Left renal cortex interstitium (tissue), 4 donors: ENCODE data around the gene ADGRA1. TPM values are rescaled to one million over a fixed set of nuclear protein-coding genes. Genes with fewer than 3 reads are reported as not detected.
"Not testable (repeated sequence)": the region's sequence is repeated elsewhere in the genome, so short reads cannot be mapped to it uniquely, and the experiment has no call there.

Experiments used
- DNase-seq, 4 donors: peaks; one replicate each; pipeline ENCODE4 v3.0.0-alpha.2; 2013; ENCODE audit warnings: low read depth in 4 of 4, low spot score in 2 of 4, missing footprints in 1 of 4
- polyA plus RNA-seq, 4 donors: library from polyadenylated mRNA; unstranded; fragments of 120-200 nt; gene quantifications; one replicate each; pipeline ENCODE4 v1.2.1, GENCODE V29; 2013; ENCODE audit not compliant: insufficient read length in 4 of 4

Gene ADGRA1
- polyA plus RNA-seq, 4 donors, result 1.4 to 1.6 (median 1.6) TPM

- no peak for DNase-seq
These were observed 36.9 kb downstream of the ADGRA1 start for GRCh38 chr10:133124357-133125211.

DNA sequence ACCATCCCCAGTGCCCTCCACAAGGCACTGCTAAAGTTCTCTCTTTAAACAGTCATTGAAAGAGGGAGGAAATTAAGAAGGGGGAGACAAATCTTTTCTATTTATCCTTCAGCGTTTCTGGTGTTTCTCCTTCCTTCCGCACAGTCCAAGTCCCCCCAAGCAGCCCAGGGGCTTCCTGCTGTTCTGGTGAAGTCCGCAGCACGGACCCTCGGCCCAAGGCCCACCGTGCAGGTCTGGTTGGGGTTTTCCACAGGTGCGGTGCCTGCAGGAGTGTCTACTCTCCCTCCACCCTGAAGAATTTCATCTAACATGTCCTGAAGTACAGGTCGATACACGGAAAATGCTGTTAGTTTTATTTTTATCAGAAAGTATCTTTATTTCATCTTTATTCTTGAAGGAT lies 38.2 kb downstream of the ADGRA1 start:
- no peak for DNase-seq

GRCh38 chr10:133126431-133127290 lies 38.9 kb downstream of the ADGRA1 start:
- no peak for DNase-seq

GRCh38 chr10:133127291-133128125 lies 39.8 kb downstream of the ADGRA1 start:
- no peak for DNase-seq

DNA sequence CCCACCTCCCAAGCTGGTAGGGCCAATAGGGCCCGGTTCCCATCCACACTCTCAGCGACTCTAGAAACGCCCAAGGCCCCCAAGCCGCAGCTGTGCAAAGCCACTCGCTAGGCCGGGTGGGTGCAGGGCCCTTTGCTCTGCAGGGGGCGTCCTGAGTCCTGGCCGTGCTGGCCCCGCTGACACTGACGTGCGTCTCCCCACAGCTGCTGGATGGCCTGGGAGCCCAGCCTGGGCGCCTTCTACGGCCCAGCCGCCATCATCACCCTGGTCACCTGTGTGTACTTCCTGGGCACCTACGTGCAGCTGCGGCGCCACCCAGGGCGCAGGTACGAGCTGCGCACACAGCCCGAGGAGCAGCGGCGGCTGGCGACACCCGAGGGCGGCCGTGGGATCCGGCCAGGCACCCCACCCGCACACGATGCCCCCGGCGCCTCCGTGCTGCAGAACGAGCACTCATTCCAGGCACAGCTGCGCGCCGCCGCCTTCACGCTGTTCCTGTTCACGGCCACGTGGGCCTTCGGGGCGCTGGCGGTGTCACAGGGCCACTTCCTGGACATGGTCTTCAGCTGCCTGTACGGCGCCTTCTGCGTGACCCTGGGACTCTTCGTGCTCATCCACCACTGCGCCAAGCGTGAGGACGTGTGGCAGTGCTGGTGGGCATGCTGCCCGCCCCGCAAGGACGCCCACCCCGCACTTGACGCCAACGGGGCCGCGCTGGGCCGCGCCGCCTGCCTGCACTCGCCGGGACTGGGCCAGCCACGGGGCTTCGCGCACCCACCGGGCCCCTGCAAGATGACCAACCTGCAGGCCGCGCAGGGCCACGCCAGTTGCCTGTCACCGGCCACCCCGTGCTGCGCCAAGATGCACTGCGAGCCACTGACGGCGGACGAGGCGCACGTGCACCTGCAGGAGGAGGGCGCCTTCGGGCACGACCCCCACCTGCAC lies 40.7 kb downstream of the ADGRA1 start:
- DNase-seq, result no peak

DNA sequence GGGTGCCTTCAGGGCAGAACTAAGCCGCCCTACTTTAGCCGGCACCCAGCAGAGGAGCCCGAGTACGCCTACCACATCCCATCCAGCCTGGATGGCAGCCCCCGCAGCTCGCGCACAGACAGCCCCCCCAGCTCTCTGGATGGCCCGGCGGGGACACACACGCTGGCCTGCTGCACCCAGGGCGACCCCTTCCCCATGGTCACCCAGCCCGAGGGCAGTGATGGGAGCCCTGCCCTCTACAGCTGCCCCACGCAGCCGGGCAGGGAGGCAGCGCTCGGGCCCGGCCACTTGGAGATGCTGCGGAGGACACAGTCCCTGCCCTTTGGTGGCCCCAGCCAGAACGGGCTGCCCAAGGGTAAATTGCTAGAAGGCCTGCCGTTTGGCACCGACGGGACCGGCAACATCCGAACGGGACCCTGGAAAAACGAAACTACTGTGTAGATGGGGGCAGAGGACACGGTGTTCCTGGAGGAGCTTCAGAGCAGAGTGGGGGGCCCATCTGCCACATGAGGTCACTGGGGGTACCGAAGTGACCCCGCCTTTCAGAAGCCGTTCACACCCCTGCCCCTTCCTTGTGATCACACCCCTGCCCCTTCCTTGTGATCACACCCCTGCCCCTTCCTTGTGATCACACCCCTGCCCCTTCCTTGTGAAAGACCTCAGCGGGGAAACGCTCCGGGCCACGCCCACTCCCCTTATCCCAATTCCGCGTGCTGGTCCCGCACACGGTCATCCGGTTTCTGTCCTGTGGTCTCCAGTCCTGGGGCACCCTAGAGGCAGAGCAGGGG lies 41.5 kb downstream of the ADGRA1 start:
- no peak for DNase-seq

DNA sequence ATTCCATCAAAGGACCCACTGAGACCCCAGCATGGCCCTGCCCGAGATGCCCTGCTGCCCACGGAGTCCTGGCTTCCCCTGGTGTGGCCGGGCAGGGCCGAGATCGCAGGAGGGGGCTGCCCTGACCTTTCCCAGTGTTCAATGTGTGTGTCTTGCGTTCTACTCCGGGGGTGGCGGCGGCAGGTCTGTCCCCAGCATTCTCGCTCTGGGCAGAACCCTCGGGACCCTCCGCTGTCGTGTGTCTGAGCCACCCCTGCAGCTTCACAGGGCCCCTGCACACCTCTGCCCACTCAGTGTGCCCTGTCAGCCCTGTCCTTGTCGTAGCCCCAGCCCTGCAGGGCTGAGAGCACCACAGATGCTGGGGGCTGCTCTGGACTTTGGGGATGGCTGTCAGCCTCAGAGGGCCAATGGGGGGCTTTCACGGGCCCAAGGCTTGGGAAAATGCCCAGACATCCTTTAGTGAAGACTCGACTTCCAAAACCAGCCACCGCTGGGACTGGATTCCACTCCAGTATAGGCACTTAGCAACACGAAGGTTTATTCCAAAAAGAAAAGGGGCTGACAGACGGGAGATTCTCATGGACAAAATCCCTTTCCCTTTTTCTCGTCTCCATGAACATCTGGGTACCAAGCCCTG lies 42.3 kb downstream of the ADGRA1 start:
- no peak for DNase-seq

GRCh38 chr10:133130602-133131001 lies 42.9 kb downstream of the ADGRA1 start:
- DNase-seq, result no peak

- DNase-seq, result no peak
These were observed 43.3 kb downstream of the ADGRA1 start for GRCh38 chr10:133131053-133131452.

DNA sequence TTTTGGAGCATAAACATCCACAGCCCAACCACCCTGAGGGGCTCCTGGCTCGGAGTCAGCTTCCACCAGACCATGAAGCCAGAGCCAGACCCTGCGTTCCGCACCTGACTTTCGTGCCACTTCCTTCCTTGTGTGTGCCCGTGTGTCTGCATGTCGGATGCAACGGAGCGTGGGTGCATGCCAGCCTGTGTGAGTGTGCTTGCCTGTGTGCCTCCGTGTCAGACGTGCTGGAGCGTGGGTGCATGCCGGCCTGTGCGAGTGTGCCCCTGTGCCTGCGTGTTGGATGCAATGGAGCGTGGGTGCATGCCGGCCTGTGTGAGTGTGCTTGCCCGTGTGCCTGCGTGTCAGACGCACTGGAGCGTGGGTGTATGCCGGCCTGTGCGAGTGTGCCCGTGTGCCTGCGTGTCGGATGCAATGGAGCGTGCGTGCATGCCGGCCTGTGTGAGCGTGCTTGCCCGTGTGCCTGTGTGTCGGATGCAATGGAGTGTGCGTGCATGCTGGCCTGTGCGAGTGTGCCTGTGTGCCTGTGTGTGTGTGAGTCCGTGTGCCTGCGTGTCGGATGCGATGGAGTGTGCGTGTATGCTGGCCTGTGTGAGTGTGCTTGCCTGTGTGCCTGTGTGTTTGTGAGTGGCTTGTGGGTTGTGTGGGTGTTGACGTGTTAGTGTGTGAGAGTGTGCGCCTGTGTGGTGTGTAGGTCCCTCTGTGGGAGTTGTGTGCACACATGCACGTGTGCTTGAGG lies 44.2 kb downstream of the ADGRA1 start:
- DNase-seq, result peak in 1 of 4 donors; percentile 50

GRCh38 chr10:133132473-133133291 lies 45.0 kb downstream of the ADGRA1 start:
- DNase-seq, result no peak

- no peak for DNase-seq
These were observed 45.9 kb downstream of the ADGRA1 start for GRCh38 chr10:133133471-133134231.

DNA sequence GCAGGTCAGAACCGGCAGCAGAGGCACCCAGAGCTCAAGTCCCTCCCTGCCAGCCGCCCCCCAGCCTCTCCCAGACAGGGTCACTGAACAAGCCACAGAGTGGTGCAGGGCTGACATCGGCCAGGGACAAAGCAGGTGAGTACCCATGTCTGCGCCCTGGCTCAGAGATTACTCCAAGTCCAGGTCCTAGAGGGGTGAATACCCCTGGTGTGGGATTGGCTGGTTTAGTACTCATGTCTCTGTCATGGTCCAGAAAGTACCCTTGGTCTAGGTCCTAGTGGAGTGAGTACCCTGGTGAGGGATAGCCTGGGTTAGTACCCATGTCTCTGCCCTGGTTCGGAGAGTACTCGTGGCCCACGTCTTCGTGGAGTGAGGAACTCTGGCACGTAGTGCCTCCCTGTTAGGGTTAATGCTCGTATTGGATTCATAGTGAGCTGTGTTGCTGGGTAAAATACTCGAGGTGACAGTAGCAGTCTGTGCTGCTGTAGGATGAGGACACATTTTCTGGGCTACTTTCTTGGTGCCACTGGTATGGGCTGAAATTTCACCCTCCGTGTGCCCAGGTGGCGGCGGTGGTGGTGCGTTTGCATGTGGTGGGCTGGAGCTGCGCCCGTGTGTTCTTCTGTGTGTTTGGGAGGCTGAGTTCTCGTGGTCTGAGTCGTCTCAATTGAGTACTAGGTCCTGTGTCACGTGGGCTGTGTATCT lies 46.8 kb downstream of the ADGRA1 start:
- no peak for DNase-seq

- no peak for DNase-seq
These were observed 47.4 kb downstream of the ADGRA1 start for GRCh38 chr10:133135116-133135465.

GRCh38 chr10:133137486-133138145 lies 49.9 kb downstream of the ADGRA1 start:
- DNase-seq, result not testable (repeated sequence)
